ENCODE data around the gene FGD6. TPM values are rescaled to one million over a fixed set of nuclear protein-coding genes. Genes with fewer than 3 reads are reported as not detected.
"Not testable (repeated sequence)": the region's sequence is repeated elsewhere in the genome, so short reads cannot be mapped to it uniquely, and the experiment has no call there.

The FGD6 gene
- total RNA-seq, 1 experiment from 2014 or later: 1.1 TPM

GRCh38 chr12:95239835-95240234, 22.6 kb upstream of the FGD6 start:
- DNase-seq (ENCODE audit: low read depth, low spot score); in situ Hi-C loops (cut with HindIII; ENCODE audit: low pct_unique_long_range_greater_than_20kb, low sequenced_read_pairs): not testable (repeated sequence)

- no peak for DNase-seq (ENCODE audit: low read depth, low spot score)
- in situ Hi-C loops (cut with HindIII; ENCODE audit: low pct_unique_long_range_greater_than_20kb, low sequenced_read_pairs): no loop called here
These were observed 21.9 kb upstream of the FGD6 start for GRCh38 chr12:95239216-95239615.

- in situ Hi-C loops (cut with HindIII; ENCODE audit: low pct_unique_long_range_greater_than_20kb, low sequenced_read_pairs): no loop called here
- no peak for DNase-seq (ENCODE audit: low read depth, low spot score)
These were observed 20.9 kb upstream of the FGD6 start for GRCh38 chr12:95238150-95238549.

- DNase-seq (ENCODE audit: low read depth, low spot score): no peak
These were observed 20.0 kb upstream of the FGD6 start for GRCh38 chr12:95237315-95237714.

GRCh38 chr12:95235621-95236020, 18.4 kb upstream of the FGD6 start:
- DNase-seq (ENCODE audit: low read depth, low spot score); in situ Hi-C loops (cut with HindIII; ENCODE audit: low pct_unique_long_range_greater_than_20kb, low sequenced_read_pairs): not testable (repeated sequence)

More at GRCh38 chr12:95237315-95237714, 20.0 kb upstream of the FGD6 start:
- in situ Hi-C loops (cut with HindIII; ENCODE audit: low pct_unique_long_range_greater_than_20kb, low sequenced_read_pairs): no loop called here

- DNase-seq (ENCODE audit: low read depth, low spot score); in situ Hi-C loops (cut with HindIII; ENCODE audit: low pct_unique_long_range_greater_than_20kb, low sequenced_read_pairs): not testable (repeated sequence)
These were observed 16.9 kb upstream of the FGD6 start for GRCh38 chr12:95234187-95234586.

GRCh38 chr12:95231190-95231589, 13.9 kb upstream of the FGD6 start:
- in situ Hi-C loops (cut with HindIII; ENCODE audit: low pct_unique_long_range_greater_than_20kb, low sequenced_read_pairs): no loop called here
- peak; percentile 33 for DNase-seq (ENCODE audit: low read depth, low spot score)

GRCh38 chr12:95230313-95230712, 13.0 kb upstream of the FGD6 start:
- DNase-seq (ENCODE audit: low read depth, low spot score): no peak

GRCh38 chr12:95229636-95230035, 12.4 kb upstream of the FGD6 start:
- DNase-seq (ENCODE audit: low read depth, low spot score): no peak
- in situ Hi-C loops (cut with HindIII; ENCODE audit: low pct_unique_long_range_greater_than_20kb, low sequenced_read_pairs): no loop called here

More at GRCh38 chr12:95230313-95230712, 13.0 kb upstream of the FGD6 start:
- in situ Hi-C loops (cut with HindIII; ENCODE audit: low pct_unique_long_range_greater_than_20kb, low sequenced_read_pairs): no loop called here

- no peak for DNase-seq (ENCODE audit: low read depth, low spot score)
- in situ Hi-C loops (cut with HindIII; ENCODE audit: low pct_unique_long_range_greater_than_20kb, low sequenced_read_pairs): no loop called here
These were observed 11.3 kb upstream of the FGD6 start for GRCh38 chr12:95228617-95229016.

- in situ Hi-C loops (cut with HindIII; ENCODE audit: low pct_unique_long_range_greater_than_20kb, low sequenced_read_pairs): no loop called here
- no peak for DNase-seq (ENCODE audit: low read depth, low spot score)
These were observed 10.6 kb upstream of the FGD6 start for GRCh38 chr12:95227818-95228356.

GRCh38 chr12:95225645-95226212, 8.5 kb upstream of the FGD6 start:
- in situ Hi-C loops (cut with HindIII; ENCODE audit: low pct_unique_long_range_greater_than_20kb, low sequenced_read_pairs): no loop called here
- no peak for DNase-seq (ENCODE audit: low read depth, low spot score)

- DNase-seq (ENCODE audit: low read depth, low spot score): no peak
These were observed 7.2 kb upstream of the FGD6 start for GRCh38 chr12:95224202-95225170.

GRCh38 chr12:95220726-95221125, 3.5 kb upstream of the FGD6 start:
- in situ Hi-C loops (cut with HindIII; ENCODE audit: low pct_unique_long_range_greater_than_20kb, low sequenced_read_pairs): no loop called here
- no peak for DNase-seq (ENCODE audit: low read depth, low spot score)

More at GRCh38 chr12:95224202-95225170, 7.2 kb upstream of the FGD6 start:
- in situ Hi-C loops (cut with HindIII; ENCODE audit: low pct_unique_long_range_greater_than_20kb, low sequenced_read_pairs): no loop called here

GRCh38 chr12:95220190-95220589, 2.9 kb upstream of the FGD6 start:
- in situ Hi-C loops (cut with HindIII; ENCODE audit: low pct_unique_long_range_greater_than_20kb, low sequenced_read_pairs): no loop called here
- no peak for DNase-seq (ENCODE audit: low read depth, low spot score)

- peak; percentile 70 for DNase-seq (ENCODE audit: low read depth, low spot score)
- in situ Hi-C loops (cut with HindIII; ENCODE audit: low pct_unique_long_range_greater_than_20kb, low sequenced_read_pairs): no loop called here
These were observed 1.2 kb upstream of the FGD6 start for GRCh38 chr12:95218150-95219133.

- in situ Hi-C loops (cut with HindIII; ENCODE audit: low pct_unique_long_range_greater_than_20kb, low sequenced_read_pairs): no loop called here
- no peak for DNase-seq (ENCODE audit: low read depth, low spot score)
These were observed 423 bp downstream of the FGD6 start for GRCh38 chr12:95216711-95217376.

All from SK-MEL-5 (cell line).